HG03060 (cell line): Measurements from ENCODE around the gene NKTR.
A peak's percentile ranks its signal among the peaks of the same experiment; 100 is the strongest.
"Not testable (repeated sequence)": the region's sequence is repeated elsewhere in the genome, so short reads cannot be mapped to it uniquely, and the experiment has no call there.

Experiments used
- ATAC-seq: cut with Tn5 transposase; IDR thresholded peaks from one replicate; pipeline ENCODE4 v1.9.1; 2021; ENCODE audit warnings: low read depth, moderate number of reproducible peaks; ENCODE audit not compliant: unreplicated experiment

Gene NKTR

GRCh38 chr3:42600111-42600957 is at the start of gene NKTR:
Gene NKTR, plus strand, starts transcription at chr3:42600686. Its CDS starts 321 bp downstream, at chr3:42601007.
- ATAC-seq = peak; percentile 86

GRCh38 chr3:42552830-42553229 is 47.7 kb upstream of the NKTR start:
- no peak for ATAC-seq

GRCh38 chr3:42556089-42556632 is 44.3 kb upstream of the NKTR start:
- ATAC-seq = no peak

- ATAC-seq = not testable (repeated sequence)
Measured at GRCh38 chr3:42556817-42557216, 43.7 kb upstream of the NKTR start.

- ATAC-seq = no peak
Measured at GRCh38 chr3:42557854-42558253, 42.6 kb upstream of the NKTR start.

- no peak for ATAC-seq
Measured at GRCh38 chr3:42562047-42562907, 38.2 kb upstream of the NKTR start.

- no peak for ATAC-seq
Measured at GRCh38 chr3:42569593-42570142, 30.8 kb upstream of the NKTR start.

GRCh38 chr3:42572278-42572677 is 28.2 kb upstream of the NKTR start:
- ATAC-seq = no peak

- no peak for ATAC-seq
Measured at GRCh38 chr3:42575137-42575741, 25.2 kb upstream of the NKTR start.

- ATAC-seq = no peak
Measured at GRCh38 chr3:42578054-42578453, 22.4 kb upstream of the NKTR start.

GRCh38 chr3:42579346-42579745 is 21.1 kb upstream of the NKTR start:
- not testable (repeated sequence) for ATAC-seq

- no peak for ATAC-seq
Measured at GRCh38 chr3:42581400-42581708, 19.1 kb upstream of the NKTR start.

- ATAC-seq = peak; percentile 54
Measured at GRCh38 chr3:42581709-42582473, 18.6 kb upstream of the NKTR start, which contains the start of gene SEC22C. Gene SEC22C, minus strand, starts transcription at chr3:42581967. Its CDS starts 12,921 bp downstream, at chr3:42569046.

- ATAC-seq = no peak
Measured at GRCh38 chr3:42582474-42583070, 17.9 kb upstream of the NKTR start.

- no peak for ATAC-seq
Measured at GRCh38 chr3:42588625-42589024, 11.9 kb upstream of the NKTR start.

- no peak for ATAC-seq
Measured at GRCh38 chr3:42589382-42590109, 10.9 kb upstream of the NKTR start.

GRCh38 chr3:42590989-42591756 is 9.3 kb upstream of the NKTR start:
- no peak for ATAC-seq

GRCh38 chr3:42591811-42592210 is 8.7 kb upstream of the NKTR start:
- no peak for ATAC-seq
